Naive B cell (primary cell): Measurements from ENCODE around the gene PDCD1. TPM values are rescaled to one million over a fixed set of nuclear protein-coding genes. Genes with fewer than 3 reads are reported as not detected.

Experiments used
- ATAC-seq, 2 donors: fragments of 150-1000 bp; cut with Tn5 transposase; 2 replicates each; pipeline ENCODE4 v1.10.0; 2021; ENCODE audit warnings: low read depth in 2 of 2, mild to moderate bottlenecking in 2 of 2, moderate library complexity in 2 of 2
- DNase-seq: peaks from one replicate; pipeline ENCODE4 v3.0.0; 2022
- H3K27ac Mint-ChIP-seq, 6 donors: one replicate each; pipeline ENCODE4 v1.8.0; 2020 to 2022; ENCODE audit warnings: mild to moderate bottlenecking in 6 of 6, mixed read lengths in 6 of 6, moderate library complexity in 5 of 6, inconsistent platforms in 2 of 6
- H3K27me3 Mint-ChIP-seq, 3 donors: one replicate each; pipeline ENCODE4 v1.8.0; 2021 to 2022; ENCODE audit warnings: mixed read lengths in 3 of 3, mild to moderate bottlenecking in 1 of 3
- H3K36me3 Mint-ChIP-seq, 2 donors: one replicate each; pipeline ENCODE4 v1.8.0; 2020 to 2022; ENCODE audit warnings: mixed read lengths in 2 of 2, inconsistent platforms in 1 of 2, mild to moderate bottlenecking in 1 of 2
- H3K4me1 Mint-ChIP-seq, 3 donors: one replicate each; pipeline ENCODE4 v1.8.0; 2020 to 2022; ENCODE audit warnings: mixed read lengths in 3 of 3, inconsistent platforms in 1 of 3, mild to moderate bottlenecking in 1 of 3, moderate library complexity in 1 of 3
- H3K4me3 Mint-ChIP-seq, 8 donors: one replicate each; pipeline ENCODE4 v1.8.0; 2020 to 2022; ENCODE audit warnings: mild to moderate bottlenecking in 8 of 8, mixed read lengths in 8 of 8, moderate library complexity in 8 of 8, inconsistent platforms in 2 of 8
- H3K9me3 Mint-ChIP-seq, 7 donors: one replicate each; pipeline ENCODE4 v1.8.0; 2020 to 2022; ENCODE audit warnings: mixed read lengths in 7 of 7, mild to moderate bottlenecking in 5 of 7, inconsistent platforms in 2 of 7, moderate library complexity in 1 of 7
- polyA plus RNA-seq, 6 donors: library from polyadenylated mRNA; unstranded; fragments of 300-500 nt; fragmentation: Illumina TruSeq; gene quantifications; one replicate each; pipeline ENCODE4 v1.2.3, GENCODE V29; 2021; ENCODE audit warnings: low read depth in 6 of 6

The PDCD1 gene
- polyA plus RNA-seq, 6 donors from 2014 or later = not detected

DNA sequence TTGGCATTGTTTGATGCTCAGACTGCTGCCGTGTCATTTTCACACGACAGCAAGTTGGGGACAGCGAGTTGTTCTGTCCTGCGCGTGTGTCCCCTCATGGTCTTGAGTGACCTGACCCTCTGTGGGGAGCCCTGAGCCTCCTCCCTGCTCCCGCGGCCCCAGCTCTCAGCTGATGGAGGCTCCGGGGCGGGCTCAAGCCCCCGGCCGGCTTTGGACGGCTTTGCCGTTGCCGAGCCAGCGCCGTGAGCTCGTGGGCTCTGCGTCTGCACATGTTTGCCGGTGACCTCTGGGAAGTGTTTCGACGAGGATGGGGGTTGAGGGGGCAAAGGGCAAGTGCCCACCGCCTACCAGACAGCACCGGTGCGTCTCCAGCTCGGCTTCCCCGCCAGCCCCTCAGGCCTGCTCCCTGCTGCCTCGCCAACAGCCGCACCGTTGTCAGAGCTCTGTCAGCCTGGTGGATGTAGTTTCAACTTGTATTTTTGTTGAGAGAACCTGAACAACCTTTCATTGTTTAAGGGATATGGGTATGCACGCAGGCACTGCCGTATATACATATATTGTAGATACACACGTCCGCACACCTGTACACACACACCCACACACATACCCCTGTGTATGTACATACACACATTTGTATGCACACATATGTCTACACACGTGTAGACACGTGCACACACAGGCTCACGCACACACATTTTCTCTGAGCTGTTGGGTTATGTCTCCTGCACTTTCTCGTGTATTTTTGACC lies 13.7 kb downstream of the PDCD1 start:
- H3K27me3 Mint-ChIP-seq = peaks cover 0 to 21% (median 4%) of the 10 kb centered on the region in 3 donors
- H3K36me3 Mint-ChIP-seq = no peaks in the 10 kb centered on the region
- no peaks in the 10 kb centered on the region for H3K9me3 Mint-ChIP-seq
- peaks cover 12 to 26% (median 15%) of the 10 kb centered on the region in 3 donors for H3K4me1 Mint-ChIP-seq
- DNase-seq (no peak), ATAC-seq (no peak)
- H3K4me3 Mint-ChIP-seq = peak overlapping the region; percentile 76 to 85 (median 81)
- H3K27ac Mint-ChIP-seq = peak overlapping the region in 5 of 6 donors; percentile 26 to 93 (median 67)

DNA sequence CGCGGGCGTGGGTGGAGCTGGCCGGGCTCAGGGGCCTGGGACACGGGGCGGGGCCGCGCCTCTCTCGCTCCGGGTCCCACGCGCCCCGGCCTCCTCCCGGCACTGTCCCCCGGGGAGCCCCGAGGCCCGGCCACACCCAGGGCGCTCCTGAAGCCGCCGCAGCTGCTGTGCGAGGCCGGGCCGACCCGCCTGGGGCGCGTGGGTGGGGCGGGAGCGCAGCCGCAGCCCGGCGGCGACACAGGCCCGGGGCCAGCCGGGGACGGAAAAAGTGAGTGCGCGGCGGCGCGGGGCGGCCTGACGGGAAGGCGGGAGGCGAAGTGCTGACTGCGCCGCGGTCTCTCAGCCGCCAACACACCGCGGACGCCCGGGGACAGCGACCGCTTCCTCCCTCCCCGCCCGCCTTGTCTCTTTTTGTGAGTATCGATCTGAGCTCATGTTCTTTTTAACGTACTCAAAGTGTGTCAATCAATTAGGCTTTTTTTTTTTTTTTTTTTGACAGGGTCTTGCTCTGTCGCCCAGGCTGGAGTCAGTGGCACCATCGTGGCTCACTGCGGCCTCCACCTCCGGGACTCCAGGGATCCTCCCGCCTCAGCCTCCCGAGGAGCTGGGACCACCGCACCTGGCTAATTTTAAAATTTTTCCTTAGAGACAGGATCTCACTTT lies 14.5 kb downstream of the PDCD1 start:
- H3K27ac Mint-ChIP-seq = peak overlapping the region in 5 of 6 donors; percentile 21 to 73 (median 56)
- no peaks in the 10 kb centered on the region for H3K9me3 Mint-ChIP-seq
- H3K4me1 Mint-ChIP-seq = peaks cover 12 to 26% (median 15%) of the 10 kb centered on the region in 3 donors
- no peaks in the 10 kb centered on the region for H3K36me3 Mint-ChIP-seq
- DNase-seq = peak; percentile 71
- peak overlapping the region; percentile 59 to 85 (median 79) for H3K4me3 Mint-ChIP-seq
- H3K27me3 Mint-ChIP-seq = peaks cover 0 to 16% (median 4%) of the 10 kb centered on the region in 3 donors
- ATAC-seq = peak; percentile 88 to 90

DNA sequence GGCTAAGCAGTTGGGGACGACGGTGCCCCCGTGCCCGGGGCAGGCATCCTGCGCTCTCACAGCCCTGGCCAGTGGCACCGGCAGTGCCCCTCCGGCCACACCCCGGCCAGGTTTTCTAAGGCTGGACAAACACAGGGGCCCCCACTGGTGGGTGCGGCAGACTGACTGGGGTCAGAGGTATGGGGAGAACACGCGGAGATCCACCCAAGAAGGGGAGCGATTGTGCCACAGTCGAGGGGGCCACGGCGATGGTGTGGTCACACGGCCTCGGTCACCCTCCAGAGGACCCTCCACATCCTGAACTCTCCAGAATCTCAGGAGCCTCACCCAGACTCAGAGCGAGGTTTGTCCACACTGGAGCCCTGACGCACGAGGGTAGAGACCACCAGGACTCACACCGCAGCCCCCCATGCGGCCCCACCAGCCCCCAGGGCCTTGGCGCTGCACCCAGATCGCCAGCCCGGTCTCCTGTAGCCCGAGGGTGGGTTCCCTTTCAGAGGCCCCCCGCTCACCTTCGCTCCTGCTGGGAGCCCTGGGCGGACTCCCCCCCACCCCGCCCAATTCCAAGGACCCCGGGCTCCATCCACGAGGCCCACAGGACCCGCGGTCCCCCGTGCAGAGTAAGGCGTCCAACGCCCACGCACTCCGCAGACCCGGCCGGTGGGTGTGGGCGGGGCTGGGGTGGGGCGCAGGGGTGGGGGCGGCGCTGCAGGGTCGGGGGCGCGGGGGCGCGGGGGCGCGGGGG lies 15.2 kb downstream of the PDCD1 start:
- DNase-seq (no peak), ATAC-seq (peak in 1 of 2 donors; percentile 22)
- no peaks in the 10 kb centered on the region for H3K36me3 Mint-ChIP-seq
- H3K4me1 Mint-ChIP-seq = peaks cover 12 to 26% (median 15%) of the 10 kb centered on the region in 3 donors
- no peaks in the 10 kb centered on the region for H3K9me3 Mint-ChIP-seq
- H3K27me3 Mint-ChIP-seq = peaks cover 0 to 16% (median 4%) of the 10 kb centered on the region in 3 donors
- H3K4me3 Mint-ChIP-seq = peak overlapping the region; percentile 65 to 91 (median 86)
- H3K27ac Mint-ChIP-seq = peak overlapping the region in 4 of 6 donors; percentile 81 to 93 (median 88)

DNA sequence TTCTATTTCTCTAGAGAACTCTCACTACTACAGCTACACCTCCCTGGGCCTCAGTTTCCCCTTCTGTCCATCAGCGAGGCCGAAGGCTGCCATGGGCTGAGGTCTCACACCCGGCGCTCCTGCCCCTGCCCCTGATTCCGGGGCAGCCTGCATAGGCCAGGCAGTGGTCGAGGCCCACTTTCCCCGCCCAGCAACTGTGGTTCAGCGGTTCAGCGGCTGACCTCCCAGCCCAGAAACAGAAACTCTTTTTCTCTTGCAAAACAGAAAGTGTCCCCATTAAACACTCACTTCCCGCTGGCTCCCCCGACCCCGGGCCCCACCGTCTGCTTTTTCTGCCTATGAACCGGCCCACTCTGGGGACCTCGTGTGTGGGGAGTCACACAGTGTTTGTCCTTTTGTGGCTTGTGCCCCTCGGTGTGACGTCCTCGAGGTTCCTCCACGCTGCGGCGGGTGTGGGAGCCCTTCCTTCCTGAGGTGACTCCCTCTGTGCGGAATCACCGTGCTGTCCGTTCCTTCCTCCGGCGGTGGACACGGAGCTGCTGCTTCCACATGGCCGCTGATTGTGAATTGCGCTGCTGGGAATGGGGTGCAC lies 16.0 kb downstream of the PDCD1 start:
- peak overlapping the region; percentile 65 to 91 (median 86) for H3K4me3 Mint-ChIP-seq
- H3K27ac Mint-ChIP-seq = peak overlapping the region in 5 of 6 donors; percentile 64 to 93 (median 83)
- peaks cover 0 to 15% (median 4%) of the 10 kb centered on the region in 3 donors for H3K27me3 Mint-ChIP-seq
- ATAC-seq = peak; percentile 49 to 54
- peak; percentile 56 for DNase-seq
- H3K9me3 Mint-ChIP-seq = no peaks in the 10 kb centered on the region
- H3K36me3 Mint-ChIP-seq = no peaks in the 10 kb centered on the region
- peaks cover 12 to 26% (median 15%) of the 10 kb centered on the region in 3 donors for H3K4me1 Mint-ChIP-seq

DNA sequence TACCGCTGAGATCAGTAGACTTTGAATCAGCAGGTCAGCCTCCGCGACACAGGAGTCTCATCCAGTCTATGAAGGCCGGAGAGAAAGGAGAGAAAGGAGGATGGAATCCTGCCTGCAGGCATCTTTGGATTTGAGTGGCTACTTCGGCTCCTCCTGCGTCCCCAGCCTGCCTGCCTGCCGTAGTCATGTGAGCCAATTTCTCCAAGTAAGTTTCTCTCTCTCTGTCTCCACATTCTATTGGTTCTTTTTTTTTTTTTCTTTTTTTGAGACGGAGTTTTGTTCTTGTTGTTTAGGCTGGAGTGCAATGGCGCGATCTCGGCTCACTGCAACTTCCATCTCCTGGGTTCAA lies 16.7 kb downstream of the PDCD1 start:
- Mint-ChIP-seq H3K27me3 (peaks cover 0 to 14% (median 4%) of the 10 kb centered on the region in 3 donors), H3K4me3 (peak overlapping the region in 6 of 8 donors; percentile 65 to 91 (median 86)), H3K27ac (peak overlapping the region in 2 of 6 donors; percentile 83 to 92), H3K36me3 (no peaks in the 10 kb centered on the region), H3K4me1 (peaks cover 12 to 26% (median 15%) of the 10 kb centered on the region in 3 donors), H3K9me3 (peaks cover 0 to 3% (median 0%) of the 10 kb centered on the region in 7 donors)
- ATAC-seq (no peak), DNase-seq (no peak)

DNA sequence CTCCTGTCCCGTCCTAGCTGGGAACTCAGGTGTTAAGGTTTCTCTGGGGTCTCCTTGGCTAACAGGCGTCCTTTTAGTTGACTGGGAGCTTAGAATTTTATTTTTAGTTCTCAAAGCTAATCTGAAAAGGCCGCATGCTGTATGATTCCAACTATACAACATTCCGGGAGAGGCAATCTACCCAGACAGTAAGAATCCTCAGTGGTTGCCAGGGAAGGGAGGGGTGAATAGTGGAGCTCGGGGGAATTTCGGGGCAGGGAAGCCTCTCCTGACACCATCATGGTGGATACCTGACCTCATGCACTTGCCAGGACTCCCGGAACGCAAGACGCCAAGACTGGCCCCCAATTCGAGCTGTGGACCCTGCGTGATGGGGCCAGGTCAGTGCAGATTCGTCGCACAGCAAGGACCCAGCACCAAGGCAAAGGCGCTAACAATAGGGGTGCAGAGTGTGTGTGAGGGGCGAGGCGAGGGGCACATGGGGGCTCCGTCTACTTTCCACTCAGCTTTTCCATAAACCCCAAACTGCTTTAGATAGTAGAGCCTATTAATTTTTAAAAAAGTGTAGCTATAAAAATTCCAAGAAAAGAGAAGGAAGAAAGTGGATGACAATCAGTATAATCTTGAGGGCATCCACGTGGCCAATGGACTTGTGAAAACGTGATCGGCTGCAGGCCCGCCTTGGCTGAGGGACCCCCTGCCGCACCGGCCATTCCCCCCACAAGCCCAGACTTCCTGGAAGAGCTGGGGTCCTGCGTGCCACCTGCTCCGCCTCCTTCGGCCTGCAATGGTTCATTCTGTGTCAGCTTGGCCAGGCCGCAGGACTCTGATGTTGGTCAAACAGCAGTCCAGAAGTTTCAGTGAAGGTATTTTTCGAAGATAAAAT lies 17.3 kb downstream of the PDCD1 start:
- Mint-ChIP-seq H3K4me1 (peaks cover 12 to 26% (median 15%) of the 10 kb centered on the region in 3 donors), H3K9me3 (peaks cover 0 to 3% (median 0%) of the 10 kb centered on the region in 7 donors), H3K36me3 (no peaks in the 10 kb centered on the region), H3K27me3 (peaks cover 0 to 11% (median 4%) of the 10 kb centered on the region in 3 donors), H3K27ac (peak overlapping the region in 2 of 6 donors; percentile 59 to 83), H3K4me3 (peak overlapping the region in 5 of 8 donors; percentile 0 to 91 (median 11))
- DNase-seq = no peak
- ATAC-seq = no peak

DNA sequence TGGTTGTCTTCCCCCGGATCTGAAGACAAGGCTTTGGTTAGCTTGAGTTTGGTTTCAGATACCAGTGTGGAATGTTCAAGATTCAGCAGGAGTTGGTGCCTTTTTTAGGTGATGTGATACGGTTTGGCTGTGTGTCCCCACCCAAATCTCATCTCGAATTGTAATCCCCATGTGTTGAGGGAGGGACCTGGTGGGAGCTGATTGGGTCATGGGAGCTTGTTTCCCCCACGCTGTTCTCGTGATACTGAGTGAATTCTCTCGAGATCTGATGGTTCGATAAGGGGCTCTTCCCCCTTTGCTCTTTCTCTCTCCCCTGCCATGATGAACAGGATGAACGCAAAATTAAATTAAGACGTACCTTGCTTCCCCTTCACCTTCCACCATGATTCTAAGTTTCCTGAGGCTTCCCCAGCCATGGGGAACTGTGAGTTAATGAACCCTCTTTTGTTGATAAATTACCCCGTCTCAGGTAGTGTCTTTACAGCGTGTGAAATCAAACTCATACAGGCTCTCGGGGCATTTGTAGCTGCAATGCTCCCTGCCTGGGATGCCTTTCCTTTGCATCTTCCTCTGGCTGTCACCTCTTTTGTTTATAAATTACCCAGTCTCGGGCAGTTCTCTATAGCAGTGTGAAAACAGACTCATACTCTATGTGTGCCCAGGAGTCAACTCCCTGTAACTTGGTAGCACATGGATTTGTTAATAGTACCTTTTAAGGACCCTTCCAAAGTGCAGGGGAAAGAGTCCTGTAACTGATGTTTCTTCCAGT lies 21.3 kb downstream of the PDCD1 start:
- Mint-ChIP-seq H3K4me1 (peaks cover 0 to 2% (median under 1%) of the 10 kb centered on the region in 3 donors), H3K36me3 (no peaks in the 10 kb centered on the region), H3K4me3 (peak overlapping the region in 1 of 8 donors; percentile 4), H3K9me3 (peaks cover 0 to 10% (median 7%) of the 10 kb centered on the region in 7 donors), H3K27me3 (peaks cover 0 to 43% (median 10%) of the 10 kb centered on the region in 3 donors), H3K27ac (no peak overlapping the region)
- DNase-seq (no peak), ATAC-seq (no peak)

DNA sequence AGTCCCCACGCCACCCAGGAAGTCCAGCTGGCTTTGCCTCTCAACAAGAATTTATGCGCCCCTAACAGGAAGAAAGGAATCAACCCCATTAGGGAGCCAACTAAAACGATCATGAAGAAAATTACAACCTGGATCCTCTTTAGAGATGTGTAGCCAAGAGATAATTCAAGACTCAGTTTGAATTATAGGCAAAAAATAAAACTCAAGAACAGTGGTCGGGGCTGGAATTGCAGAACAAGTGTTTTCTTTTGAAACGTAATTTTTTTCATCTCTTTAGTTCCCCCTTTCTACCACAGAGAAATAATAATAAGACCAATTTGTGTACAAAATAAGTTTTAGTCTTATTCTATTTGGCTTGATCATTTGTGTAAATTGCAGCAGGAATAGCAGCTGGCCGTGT lies 22.4 kb downstream of the PDCD1 start:
- Mint-ChIP-seq H3K27me3 (peaks cover 6 to 50% (median 18%) of the 10 kb centered on the region in 3 donors), H3K4me1 (no peaks in the 10 kb centered on the region), H3K9me3 (peaks cover 0 to 10% (median 7%) of the 10 kb centered on the region in 7 donors), H3K36me3 (no peaks in the 10 kb centered on the region), H3K4me3 (no peak overlapping the region), H3K27ac (no peak overlapping the region)
- ATAC-seq = no peak
- DNase-seq = no peak

DNA sequence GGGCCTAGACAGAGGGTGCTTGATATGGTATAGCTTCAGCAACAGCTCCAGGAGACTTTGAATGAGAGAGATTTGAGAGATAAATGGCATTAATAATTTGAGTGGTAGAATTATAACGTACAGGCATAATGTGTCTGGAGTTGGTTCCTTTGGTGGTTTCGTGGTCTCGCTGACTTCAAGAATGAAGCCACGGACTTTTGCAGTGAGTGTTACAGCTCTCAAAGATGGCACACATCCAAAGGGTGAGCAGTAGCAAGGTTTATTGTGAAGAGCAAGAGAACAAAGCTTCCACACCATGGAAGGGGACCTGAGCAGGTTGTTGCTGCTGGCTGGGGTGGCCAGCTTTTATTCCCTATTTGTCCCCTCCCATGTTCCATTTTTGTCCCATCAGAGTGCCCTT lies 23.1 kb downstream of the PDCD1 start:
- no peak overlapping the region for H3K27ac Mint-ChIP-seq
- H3K27me3 Mint-ChIP-seq = peaks cover 11 to 50% (median 20%) of the 10 kb centered on the region in 3 donors
- H3K4me3 Mint-ChIP-seq = no peak overlapping the region
- no peaks in the 10 kb centered on the region for H3K36me3 Mint-ChIP-seq
- no peak for ATAC-seq
- no peaks in the 10 kb centered on the region for H3K4me1 Mint-ChIP-seq
- no peak for DNase-seq
- peaks cover 0 to 10% (median 7%) of the 10 kb centered on the region in 7 donors for H3K9me3 Mint-ChIP-seq

DNA sequence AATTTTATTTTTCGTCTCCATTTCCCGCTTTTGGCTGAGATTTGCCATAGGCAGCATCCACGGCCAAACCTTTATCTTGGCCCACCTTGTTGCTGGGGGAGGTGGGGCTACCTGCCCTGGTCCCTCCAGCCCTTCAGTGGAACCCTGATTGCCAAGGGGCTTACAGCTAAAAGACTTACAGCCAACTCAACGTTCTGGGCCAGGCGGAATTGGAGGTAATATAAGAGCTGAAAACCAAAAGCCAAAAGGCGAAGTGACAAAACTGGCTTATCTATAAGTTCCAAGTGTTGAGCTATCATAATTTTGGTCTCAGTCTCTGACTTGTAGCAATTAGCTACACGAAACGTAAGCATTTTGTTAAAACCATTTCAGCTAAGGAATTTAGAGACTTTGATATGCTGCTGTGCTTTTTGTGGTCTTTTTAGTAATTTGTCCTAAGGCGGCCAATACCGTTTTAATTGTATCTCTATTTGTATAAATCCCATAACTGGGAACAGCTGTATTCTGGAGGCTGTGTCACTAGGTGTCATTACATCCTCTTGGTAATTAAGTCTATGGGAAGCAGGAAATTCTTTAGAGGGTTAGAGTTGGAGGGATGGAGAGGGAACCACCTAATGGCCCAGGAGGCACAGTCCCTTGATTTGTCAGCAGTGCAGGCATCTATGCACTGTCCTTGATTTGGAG lies 24.0 kb downstream of the PDCD1 start:
- H3K27ac Mint-ChIP-seq = no peak overlapping the region
- H3K9me3 Mint-ChIP-seq = peaks cover 0 to 10% (median 7%) of the 10 kb centered on the region in 7 donors
- no peak for ATAC-seq
- no peaks in the 10 kb centered on the region for H3K4me1 Mint-ChIP-seq
- no peak for DNase-seq
- no peaks in the 10 kb centered on the region for H3K36me3 Mint-ChIP-seq
- H3K4me3 Mint-ChIP-seq = no peak overlapping the region
- peaks cover 11 to 50% (median 20%) of the 10 kb centered on the region in 3 donors for H3K27me3 Mint-ChIP-seq
